Adrenal gland (tissue), 5 donors: ENCODE measurements around the gene SMAP2.

ENCODE experiments used
- POLR2A ChIP-seq, 2 donors: fragments of 450-650 bp; IDR thresholded peaks; one replicate each; pipeline ENCODE4 v1.6.1; 2017; ENCODE audit warnings: antibody characterized with exemption in 2 of 2, mild to moderate bottlenecking in 2 of 2, moderate library complexity in 1 of 2
- TF ChIP-seq, protein P1 (sequence below), 6 experiments: fragments of 450-650 bp in 4 of 6; fragments of 200-600 bp in 2 of 6; sonication (generic) in 1 of 6; IDR thresholded peaks; 1 replicate in 5 of 6; 2 replicates in 1 of 6; pipeline versions ENCODE4 v1.5.1 to v1.8.0; 2016 to 2021; ENCODE audit warnings: antibody characterized with exemption in 6 of 6, mild to moderate bottlenecking in 2 of 6, moderate library complexity in 1 of 6
- donor health status: DM: no; HTN: no; CAD: no.

DNA sequence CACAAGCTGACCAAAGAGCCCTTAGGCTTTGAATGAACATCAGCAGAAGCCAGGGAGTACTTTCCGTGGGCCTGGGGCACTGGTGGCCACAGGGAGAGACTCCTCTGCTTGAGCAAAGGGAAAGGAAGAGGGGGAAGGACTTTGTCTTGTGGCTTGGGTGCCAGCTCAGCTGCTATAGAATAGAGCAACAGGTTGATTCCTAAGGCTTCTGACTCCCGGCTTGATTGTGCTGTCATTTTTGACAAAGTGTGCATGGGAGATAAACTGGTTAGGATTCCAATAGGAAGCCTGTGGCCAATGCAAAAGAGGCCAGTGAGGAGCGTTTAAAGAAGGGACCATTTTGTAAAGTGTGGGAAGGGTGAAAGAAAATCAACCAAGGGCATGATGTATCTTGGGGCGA is 11.9 kb upstream of the SMAP2 start:
- TF ChIP-seq, protein P1, sequence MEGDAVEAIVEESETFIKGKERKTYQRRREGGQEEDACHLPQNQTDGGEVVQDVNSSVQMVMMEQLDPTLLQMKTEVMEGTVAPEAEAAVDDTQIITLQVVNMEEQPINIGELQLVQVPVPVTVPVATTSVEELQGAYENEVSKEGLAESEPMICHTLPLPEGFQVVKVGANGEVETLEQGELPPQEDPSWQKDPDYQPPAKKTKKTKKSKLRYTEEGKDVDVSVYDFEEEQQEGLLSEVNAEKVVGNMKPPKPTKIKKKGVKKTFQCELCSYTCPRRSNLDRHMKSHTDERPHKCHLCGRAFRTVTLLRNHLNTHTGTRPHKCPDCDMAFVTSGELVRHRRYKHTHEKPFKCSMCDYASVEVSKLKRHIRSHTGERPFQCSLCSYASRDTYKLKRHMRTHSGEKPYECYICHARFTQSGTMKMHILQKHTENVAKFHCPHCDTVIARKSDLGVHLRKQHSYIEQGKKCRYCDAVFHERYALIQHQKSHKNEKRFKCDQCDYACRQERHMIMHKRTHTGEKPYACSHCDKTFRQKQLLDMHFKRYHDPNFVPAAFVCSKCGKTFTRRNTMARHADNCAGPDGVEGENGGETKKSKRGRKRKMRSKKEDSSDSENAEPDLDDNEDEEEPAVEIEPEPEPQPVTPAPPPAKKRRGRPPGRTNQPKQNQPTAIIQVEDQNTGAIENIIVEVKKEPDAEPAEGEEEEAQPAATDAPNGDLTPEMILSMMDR (IDR thresholded peaks at IDR 0.05), result no peak
- TF ChIP-seq POLR2A (IDR thresholded peaks at IDR 0.05), result no peak
